NB4 (cell line): ENCODE data around the gene BCOR.

Experiments used
- CTCF ChIP-seq: IDR thresholded peaks from one replicate; pipeline ENCODE4 v1.5.1; 2012; ENCODE audit warnings: low read depth, low read length
- POLR2A ChIP-seq: IDR thresholded peaks from 2 replicates; pipeline ENCODE4 v1.6.1; 2011; ENCODE audit warnings: mild to moderate bottlenecking; ENCODE audit not compliant: insufficient read length; ENCODE audit errors: extremely low read depth

- TF ChIP-seq CTCF: no peak
- no peak for TF ChIP-seq POLR2A
These were observed 37.4 kb downstream of the BCOR start for GRCh38 chrX:40060356-40060845.
